HuH-7.5 (cell line): ENCODE data around the gene DENND5A.
"Not testable (repeated sequence)": the region's sequence is repeated elsewhere in the genome, so short reads cannot be mapped to it uniquely, and the experiment has no call there.

Experiments used
- DNase-seq: peaks from one replicate; pipeline ENCODE4 v3.0.0; 2011; ENCODE audit warnings: low spot score

Gene DENND5A

DNA sequence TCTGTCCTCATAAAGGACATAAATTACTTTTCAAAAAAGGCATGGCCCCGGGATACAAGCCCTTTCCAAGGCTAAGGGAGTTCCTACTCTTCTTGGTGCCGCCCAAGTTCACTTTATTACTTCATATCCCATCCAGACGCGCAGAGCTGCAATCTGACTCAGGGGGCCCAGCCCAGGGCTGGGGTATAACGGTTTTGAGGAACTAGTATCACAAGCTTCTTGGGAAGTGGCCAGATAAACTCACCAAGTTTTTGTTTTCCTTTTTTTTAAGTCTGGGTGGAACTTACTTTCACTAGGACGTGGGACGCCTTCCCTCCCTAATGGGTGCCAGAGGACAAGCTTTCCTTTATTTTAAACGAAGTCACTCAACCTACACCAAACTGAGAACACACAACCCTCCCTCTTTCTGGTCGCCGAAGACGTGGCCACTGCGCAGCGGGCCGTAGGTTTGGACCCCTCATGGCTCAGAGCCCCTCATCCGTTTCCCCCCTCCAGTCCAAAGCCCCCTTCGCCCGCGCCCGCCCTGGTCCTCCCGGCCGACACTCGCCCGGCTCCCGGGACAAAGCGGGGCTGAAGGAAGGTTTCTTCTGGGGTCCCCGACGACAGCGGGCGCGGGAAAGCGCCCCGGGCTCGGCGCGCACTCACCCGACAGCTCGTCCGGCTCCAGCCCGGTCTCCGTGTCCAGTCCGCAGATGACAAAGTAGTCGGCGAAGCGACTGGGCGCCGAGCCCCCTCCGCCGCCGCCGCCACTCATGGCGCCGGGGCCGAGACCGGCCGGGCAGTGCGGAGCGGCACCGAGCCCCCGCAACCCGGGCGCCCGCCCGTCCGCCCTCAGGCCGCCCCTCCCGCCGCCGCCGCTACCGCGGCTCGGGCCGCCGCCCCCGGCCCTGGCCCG, 587 bp downstream of the DENND5A start:
- DNase-seq, result no peak

DNA sequence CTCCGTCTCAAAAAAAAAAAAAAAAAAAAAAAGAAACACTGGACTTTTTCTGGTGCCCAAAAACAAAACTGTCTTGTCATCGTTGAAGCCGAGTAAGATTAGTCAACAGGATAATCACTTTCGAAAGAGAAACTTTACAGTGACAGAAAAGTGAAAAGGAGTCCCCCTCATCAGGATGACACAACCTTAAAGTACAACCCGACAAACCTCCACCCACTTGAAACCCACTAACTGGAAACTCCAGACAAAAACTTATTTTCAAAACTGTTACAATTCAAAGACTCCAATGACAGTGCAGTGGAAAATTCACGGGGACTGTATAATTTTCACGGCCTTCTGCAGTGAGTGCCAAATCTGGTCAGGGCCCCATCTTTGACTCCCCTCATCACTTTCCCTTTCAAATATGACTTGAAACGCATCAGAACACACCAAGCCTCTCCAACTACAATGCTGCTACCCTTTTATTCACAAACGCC, 1.3 kb downstream of the DENND5A start:
- no peak for DNase-seq

DNA sequence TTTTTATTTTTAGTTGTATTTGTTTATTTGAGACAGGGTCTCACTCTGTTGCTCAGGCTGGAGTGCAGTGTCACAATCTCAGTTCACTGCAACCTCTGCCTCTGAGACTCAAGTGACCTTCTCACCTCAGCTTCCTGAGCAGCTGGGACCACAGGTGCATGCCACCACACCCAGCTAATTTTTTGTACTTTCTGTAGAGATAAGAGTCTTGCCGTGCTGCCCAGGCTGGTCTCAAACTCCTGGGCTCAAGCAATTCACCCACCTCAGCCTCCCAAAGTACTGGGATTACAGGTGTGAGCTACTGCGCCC, 4.4 kb downstream of the DENND5A start:
- DNase-seq, result not testable (repeated sequence)

DNA sequence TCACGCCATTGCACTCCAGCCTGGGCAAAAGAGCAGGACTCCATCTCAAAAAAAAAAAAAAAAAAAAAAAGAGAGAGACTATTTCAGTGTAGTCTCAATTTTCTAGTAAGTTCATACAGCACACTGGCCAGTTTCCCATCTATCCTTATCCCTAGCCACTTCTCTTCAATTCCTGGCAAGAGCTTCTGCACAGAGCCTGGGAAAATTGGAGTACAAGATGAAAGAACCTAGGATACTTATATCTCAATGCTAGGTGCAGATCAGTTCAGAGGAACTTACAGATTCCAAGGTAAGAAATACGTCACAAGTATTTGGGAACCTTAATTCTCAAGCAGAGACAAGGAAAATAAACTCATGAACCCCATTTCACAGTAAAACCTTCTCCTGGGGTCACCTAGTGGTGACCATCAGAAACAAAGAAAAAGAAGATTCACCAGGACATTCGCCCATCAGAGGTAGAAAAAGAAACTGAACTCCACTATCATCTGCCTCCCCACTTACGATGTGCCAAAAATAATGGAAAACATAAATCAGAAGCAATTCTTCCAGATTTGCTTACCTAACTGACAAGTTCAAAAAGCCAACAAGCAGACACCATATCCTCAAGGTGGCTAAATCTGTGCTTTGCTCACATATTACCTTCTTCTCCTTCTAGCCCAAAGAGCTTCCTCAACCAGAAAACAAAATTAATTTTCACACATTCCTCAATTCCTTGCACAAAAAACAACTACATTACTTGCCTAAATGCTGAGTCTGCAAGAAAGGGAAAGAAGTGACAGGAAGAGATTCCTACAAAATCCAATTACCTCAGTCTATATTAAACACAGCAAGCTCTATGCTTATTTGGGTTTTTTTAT, 4.9 kb downstream of the DENND5A start:
- DNase-seq, result no peak

DNA sequence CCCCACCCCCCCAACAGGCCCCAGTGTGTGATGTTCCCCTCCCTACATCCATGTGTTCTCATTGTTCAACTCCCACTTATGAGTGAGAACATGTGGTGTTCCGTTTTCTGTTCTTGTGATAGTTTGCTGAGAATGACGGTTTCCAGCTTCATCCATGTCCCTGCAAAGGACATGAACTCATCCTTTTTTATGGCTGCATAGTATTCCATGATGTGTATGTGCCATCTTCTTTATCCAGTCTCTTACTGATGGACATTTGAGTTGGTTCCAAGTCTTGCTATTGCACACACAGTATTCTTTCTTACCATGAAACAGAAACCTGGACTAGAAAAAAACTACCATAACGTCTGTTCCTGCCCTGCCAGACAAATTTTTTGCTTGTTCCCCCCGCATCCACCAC, 6.9 kb downstream of the DENND5A start:
- DNase-seq, result not testable (repeated sequence)

DNA sequence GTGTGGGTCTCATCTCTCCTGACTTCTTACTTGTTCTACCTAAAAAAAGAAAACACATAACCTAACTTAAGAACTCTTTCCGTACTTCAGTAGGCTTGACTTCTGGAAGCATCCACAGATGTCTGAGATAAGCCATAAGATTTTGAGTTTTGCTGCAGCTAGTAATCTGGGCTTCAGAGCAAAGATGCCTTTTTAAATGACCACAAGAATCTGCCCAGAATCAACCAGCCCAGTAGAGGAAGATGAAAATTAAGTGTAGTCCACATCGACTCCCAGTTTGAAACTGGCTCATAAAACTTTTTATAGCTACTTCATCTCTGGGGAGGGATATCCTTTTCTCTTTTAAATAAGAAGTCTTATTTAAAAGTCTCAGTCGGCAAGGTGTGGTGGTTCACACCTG, 10.7 kb downstream of the DENND5A start:
- DNase-seq, result no peak

DNA sequence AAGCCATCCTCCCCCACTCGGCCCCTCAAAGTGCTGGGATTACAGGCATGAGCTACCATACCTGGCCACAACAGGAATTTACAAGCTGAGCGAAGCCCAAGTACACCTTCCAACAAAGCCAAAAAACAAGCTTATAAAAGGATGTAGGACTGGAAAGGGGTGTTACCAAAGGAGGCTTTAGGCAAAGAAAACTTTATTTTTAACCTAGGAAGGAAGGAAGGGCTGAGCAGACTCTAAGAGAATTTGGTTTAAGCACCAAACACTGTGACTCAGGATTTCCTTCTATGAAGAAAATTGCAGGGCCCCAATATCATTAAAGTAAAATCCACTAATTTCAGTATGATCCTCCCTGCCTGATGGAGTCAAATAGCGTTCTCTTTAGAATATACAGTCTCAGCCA, 12.1 kb downstream of the DENND5A start:
- DNase-seq, result no peak

DNA sequence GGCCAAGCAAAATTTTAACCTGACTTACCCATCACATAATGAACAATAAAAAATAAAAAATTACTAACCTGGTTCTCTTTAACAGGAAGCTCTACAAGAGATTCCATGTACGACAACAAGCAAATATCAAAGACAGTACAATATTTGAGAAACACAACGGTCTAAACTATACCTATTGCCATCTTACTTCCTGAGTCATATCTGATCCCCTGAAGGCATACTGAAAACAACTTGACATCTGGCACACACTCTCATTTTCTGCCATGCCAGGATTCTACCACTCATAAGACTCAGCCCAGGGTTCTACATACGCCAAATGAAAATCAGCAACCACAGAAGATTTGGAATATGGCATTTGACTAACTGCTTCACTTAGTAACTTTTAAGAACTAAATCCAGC, 13.8 kb downstream of the DENND5A start:
- DNase-seq, result no peak

DNA sequence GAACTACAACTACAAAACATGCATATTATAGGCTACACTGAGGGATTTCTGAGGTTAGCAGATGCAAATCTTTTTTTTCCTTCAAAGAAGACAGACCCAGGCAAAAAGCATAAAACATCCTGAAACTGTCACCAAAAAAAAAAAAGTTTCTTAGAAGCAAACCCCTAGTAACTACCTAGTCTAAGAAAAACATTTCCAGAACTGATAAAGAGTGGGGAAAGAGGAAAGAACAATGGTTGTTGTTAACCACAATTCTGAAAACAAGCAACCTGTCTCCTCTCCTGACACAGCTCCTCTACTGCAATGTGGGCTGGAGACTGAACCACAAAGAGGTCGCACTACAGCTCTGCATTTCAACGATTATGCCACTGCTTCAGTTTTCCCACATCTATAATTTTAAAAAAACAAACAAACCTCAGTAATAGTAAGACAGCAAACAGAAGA, 15.0 kb downstream of the DENND5A start:
- DNase-seq, result no peak

DNA sequence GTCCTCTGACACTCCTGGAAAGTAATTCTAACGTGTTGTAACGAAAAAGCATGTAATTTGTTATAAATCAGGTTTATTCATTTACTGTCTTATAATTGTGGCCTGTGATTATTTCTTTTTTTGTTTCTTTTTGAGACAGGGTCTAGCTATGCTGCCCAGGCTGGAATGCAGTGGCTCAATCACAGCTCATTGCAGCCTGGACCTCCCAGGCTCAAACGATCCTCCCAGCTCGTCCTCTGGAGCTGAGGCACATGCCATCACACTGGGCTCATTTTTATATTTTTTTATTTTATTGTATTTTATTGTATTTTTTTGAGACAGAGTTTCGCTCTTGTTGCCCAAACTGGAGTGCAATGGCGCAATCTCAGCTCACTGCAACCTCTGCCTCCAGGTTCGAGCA, 15.9 kb downstream of the DENND5A start:
- no peak for DNase-seq

DNA sequence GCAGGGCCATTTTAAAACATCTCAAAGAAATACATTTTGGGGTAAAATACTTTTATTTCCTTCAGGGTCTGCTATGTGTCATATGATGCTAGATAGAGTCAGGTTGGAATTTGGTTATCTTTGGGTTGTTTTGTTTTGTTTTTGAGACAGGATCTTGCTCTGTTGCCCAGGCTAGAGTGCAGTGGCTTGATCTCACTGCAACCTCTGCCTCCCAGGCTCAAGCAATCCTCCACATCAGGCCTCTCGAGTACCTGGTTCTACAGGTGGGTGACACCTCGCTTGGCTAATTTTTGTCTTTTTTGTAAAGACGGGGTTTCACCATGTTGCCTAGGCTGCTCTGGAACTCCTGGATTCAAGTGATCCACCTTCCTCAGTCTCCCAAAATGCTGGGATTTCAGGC, 17.3 kb downstream of the DENND5A start:
- no peak for DNase-seq

DNA sequence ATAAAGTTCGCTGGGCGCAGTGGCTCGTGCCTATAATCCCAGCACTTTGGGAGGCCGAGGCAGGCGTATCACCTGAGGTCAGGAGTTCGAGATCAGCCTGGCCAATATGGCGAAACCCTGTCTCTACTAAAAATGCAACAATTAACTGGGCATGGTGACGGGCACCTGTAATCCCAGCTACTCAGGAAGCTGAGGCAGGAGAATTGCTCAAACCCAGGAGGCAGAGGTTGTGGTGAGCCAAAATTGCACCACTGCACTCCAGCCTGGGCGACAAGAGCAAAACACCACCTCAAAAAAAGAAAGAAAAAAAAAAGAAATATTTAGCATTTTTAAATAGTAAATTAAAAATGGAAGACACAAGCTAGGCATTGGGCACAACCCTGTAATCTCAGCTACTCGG, 28.9 kb downstream of the DENND5A start:
- not testable (repeated sequence) for DNase-seq

DNA sequence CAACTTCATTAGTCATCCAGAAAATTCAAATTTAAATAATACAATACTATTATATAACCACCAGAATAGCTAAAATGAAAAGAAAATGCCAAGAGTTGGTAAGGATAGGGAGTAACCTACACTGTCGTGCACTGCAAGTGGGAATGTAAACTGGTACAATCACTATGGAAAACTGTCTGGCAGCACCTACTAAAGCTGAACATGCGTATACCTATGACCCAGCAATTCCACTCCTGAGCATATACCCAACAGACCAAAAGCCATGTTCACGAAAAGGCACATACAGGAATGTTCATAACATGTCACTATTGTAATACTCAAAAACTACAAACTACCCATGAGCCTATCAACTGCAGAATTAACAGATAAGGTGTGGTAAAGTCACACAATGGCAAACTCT, 32.7 kb downstream of the DENND5A start:
- DNase-seq, result no peak

DNA sequence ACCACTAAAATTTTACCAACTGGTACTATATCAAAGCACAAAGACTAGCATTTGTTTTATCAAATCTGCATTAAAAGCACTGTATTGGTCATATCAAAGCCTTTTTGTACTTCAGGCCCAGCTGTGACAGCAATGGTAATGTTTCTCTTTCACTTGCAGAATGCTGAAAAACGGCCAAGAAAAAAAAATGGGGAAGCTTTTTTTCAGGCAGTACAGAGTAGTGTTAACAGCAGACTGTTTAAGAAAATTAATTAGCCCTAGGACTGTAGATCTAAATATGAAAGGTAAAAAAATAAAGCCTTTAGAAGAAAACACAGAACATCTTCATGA, 33.3 kb downstream of the DENND5A start:
- DNase-seq, result no peak

DNA sequence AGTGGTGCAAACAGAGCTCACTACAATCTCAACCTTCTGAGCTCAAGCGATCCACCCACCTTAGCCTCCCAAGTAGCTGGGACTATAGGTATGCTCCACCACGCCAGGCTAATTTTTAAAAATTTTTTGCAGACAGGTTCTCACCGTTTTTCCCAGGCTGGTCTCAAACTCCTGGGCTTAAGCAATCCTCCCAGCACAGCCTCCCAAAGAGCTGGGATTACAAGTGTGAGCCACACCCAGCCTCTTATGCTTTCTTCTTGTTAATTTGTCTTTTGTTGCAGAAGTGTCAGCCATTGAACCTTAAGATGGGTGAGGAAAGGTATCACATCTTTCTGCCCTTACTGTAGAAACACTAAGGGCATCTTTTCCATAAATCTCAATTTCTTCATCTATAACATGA, 34.9 kb downstream of the DENND5A start:
- no peak for DNase-seq

DNA sequence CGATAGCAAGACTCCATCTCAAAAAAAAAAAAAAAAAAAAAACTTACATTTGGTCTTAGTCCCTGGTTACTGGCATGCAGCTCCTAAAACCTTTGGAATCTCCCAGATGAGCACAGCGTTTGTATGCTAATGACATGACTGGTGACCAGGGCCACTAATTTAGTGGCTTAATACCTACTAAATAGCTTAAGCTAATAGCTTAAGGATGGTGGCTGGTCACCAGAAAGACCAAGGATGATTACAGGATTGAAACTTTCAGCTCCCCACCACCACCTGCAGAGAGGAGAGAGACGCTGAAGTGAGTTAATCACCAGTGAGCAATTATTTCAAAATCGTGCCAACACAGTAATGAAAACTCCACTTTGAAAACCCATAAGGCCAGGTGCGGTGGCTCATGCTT, 37.1 kb downstream of the DENND5A start:
- no peak for DNase-seq

DNA sequence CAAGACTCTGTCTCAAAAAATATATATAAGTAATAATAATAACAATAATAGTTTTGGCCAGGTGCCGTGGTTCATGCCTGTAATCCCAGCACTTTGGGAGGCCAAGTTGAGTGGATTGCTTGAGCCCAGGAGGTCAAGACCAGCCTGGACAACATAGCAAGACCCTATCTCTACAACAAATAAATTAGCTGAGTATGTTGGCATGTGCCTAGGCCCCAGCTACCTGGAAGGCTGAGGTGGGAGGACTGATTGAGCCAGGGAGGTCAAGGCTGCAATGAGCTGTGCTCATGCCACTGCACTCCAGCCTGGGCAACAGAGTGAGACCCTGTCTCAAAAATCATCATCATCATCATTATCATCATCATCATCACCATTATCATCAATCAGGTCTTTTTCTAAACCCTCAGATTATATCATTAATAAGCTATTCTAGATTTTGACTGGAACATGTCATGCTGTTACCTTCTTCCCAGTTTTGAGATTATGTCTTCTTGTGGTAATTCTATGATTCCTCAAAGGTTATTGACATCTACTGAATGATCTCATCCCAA, 39.3 kb downstream of the DENND5A start:
- DNase-seq, result no peak

DNA sequence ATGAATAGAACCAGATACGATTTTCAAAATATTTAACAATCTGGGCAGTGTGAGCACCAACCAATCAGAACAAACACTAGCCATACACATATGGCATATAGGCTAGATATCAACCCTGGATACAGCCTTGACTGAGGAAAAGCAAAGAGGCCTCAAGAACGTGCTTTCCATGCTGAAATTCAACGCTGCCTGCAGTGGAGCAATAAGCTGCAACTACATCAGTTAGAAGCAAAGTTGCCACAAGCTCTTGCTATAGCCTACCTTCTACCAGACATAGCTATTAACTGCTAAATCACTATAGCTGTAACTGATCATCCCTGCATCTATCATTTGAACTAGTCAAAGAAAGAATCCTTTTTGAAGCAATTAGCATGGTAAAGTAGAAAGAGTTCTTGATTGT, 42.5 kb downstream of the DENND5A start:
- no peak for DNase-seq

DNA sequence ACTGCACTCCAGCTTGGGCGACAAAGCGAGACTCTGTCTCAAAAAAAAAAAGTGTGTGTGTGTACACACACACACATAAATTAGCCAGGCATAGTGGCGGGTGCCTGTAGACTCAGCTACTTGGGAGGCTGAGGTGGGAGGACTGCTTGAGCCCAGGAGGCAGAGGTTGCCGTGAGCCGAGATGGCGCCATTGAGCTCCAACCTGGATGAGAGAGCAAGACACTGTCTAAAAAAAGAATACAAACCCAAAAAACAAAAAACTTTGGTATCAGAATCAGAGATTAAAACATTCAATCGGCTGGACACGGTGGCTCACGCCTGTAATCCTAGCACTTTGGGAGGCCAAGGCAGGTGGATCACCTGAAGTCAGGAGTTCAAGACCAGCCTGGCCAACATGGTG, 44.3 kb downstream of the DENND5A start:
- not testable (repeated sequence) for DNase-seq

DNA sequence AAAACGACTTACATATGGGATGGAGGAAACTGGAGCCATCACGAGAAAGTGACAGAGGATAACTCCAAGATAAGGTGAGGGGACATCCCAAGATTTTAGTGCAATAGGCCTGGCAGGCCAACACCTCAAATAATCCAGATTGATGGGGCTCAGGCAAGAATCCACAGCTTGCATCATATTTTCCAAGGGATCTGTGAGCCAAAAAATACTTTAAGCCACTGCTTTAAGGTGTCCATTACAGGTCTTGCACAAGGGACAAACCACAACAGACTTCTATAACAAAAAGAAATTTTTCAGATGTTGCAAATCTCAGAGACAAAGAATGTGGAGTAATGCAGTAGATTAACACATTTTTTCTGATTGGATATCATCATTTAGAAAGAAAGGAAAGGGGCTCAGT, 45.6 kb downstream of the DENND5A start:
- DNase-seq, result no peak

DNA sequence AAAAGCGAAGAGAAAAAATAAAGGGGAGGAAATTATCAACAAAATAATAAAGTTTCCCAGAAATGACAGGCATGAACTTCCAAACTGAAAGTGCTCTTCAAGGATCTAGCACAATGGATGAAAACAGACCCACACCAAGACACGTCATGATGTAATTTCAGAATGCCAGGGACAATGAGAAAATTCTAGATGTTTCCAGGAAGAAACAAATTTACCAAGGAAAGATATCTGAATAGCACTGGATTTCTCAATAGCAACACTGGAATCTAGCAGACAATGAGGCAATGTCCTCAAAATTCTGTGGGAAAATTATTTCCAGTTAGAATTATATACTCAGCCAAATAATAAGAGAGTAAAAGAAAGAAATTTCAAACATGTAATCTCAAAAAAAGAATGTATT, 46.0 kb downstream of the DENND5A start:
- DNase-seq, result no peak

DNA sequence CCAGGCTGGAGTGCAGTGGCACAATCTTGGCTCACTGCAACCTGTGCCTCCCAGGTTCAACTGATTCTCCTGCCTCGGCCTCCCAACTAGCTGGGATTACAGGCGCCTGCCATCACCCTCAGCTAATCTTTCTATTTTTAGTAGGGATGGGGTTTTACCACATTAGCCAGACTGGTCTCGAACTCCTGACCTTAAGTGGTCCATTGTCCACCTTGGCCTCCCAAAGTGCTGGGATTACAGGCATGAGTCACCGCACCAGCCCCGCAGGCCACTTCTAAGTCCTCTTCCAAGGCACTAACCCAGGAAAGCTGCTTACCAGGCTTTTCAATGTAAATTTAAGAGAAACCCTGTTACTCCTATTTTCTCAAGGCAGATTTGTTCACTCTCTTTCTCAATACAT, 50.4 kb downstream of the DENND5A start:
- DNase-seq, result no peak

DNA sequence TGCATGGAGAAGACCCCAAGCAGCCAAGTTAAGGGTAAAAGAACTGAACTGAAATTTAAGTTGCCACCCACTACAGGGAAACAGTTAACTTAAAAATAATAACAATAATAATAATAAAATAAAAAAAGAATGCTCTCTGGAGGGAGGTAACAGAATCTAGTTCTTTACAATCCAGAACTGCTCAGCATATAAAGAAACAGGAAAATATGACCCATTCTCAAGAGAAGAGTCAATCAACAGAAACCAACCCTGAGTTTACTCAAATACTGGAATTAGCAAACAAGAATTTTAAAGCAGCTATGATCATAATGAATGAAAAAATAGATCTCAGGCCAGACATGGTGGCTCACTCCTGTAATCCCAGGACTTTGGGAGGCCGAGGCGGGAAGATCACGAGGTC, 53.8 kb downstream of the DENND5A start:
- DNase-seq, result no peak
